GM20000 (cell line): ENCODE measurements around the gene LCLAT1.

Source experiments
- DNase-seq: peaks from one replicate; pipeline ENCODE4 v3.0.0; 2012; ENCODE audit warnings: low spot score
- TF ChIP-seq, protein P1 (sequence below): IDR thresholded peaks from 2 replicates; pipeline ENCODE4 v1.5.1; 2012; ENCODE audit warnings: mild to moderate bottlenecking, control low read depth; ENCODE audit errors: extremely low read depth, missing control alignments

LCLAT1 gene

DNA sequence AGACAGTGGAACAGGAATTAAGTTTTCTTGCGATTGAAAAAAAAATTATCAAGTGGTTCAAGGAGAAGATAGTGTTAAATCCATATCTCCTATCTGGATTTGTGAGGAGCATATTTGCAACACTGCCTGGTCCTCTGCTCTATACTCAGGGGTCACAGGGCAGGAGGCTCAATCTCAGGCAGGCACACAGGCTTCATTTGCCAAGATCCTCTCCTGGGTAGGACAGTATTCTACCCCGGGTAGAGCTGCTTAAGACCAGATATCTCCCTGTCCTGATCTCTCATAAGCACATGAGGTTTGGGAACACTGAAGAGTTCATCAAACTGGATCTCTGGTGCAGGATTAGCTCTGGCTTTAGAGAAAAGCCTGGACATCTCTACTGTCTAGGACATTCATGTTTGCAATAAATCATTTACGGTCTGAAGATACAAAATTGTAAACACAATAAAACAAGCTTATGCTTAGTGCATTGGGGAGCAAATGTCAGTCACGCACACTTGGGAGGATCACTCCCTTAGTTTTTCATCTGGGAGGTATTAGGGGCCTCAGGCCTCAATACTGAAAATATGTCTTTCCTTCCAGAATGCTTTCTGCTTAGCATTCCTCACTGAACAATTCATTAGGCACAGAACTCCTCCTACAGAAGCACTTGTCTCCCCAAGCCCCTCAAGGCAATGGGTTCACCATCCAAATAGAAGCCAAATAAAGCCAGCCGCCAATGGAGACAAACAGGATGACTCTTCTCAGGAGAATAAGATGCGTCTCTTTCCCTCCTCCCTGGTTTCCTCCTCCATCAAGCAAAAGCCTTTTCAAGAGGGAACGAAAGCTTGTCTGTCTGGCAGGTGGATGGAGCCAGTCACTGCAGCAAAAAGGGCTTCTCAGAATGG, 34.1 kb upstream of the LCLAT1 start:
- TF ChIP-seq, protein P1, sequence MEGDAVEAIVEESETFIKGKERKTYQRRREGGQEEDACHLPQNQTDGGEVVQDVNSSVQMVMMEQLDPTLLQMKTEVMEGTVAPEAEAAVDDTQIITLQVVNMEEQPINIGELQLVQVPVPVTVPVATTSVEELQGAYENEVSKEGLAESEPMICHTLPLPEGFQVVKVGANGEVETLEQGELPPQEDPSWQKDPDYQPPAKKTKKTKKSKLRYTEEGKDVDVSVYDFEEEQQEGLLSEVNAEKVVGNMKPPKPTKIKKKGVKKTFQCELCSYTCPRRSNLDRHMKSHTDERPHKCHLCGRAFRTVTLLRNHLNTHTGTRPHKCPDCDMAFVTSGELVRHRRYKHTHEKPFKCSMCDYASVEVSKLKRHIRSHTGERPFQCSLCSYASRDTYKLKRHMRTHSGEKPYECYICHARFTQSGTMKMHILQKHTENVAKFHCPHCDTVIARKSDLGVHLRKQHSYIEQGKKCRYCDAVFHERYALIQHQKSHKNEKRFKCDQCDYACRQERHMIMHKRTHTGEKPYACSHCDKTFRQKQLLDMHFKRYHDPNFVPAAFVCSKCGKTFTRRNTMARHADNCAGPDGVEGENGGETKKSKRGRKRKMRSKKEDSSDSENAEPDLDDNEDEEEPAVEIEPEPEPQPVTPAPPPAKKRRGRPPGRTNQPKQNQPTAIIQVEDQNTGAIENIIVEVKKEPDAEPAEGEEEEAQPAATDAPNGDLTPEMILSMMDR = no peak
- no peak for DNase-seq

DNA sequence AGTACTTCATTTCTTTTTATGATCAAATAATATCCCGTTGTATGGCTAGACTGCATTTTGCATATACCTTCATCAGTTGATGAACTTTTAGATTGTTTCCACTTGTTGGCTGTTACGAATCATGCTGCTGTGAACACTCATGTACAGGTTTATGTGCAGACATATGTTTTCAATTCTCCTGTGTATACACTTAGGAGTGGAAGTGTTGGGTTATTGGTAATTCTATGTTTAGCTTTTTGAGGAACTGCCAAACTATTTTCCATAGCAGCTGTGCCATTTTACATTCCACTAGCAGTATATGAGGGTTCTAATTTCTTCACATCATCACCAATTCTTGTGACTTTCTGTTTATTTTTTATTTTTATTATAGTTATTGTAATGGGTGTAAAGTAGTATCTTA, 32.1 kb upstream of the LCLAT1 start:
- no peak for DNase-seq

DNA sequence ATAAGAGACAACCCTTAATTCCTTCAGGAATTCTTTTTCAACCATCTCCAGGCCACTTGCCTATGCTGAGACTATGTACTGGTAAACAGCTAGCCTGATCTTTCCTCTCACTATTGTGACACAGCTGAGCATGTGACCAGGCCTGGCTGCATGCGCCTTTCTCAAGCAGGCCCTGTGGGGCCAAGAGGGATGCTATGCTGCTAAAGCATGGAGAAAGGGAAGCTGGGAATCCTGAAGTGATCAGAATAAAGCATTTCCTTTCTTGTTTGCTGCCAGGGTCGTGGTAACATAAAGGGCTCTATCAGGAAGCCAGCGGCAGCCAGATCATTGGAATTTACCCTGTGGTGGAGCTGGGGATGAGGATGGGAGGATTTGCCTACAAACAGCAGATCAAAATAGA, 29.8 kb upstream of the LCLAT1 start:
- DNase-seq = no peak
- TF ChIP-seq, protein P1 = no peak

More for the DNA sequence above, 32.1 kb upstream of the LCLAT1 start:
- TF ChIP-seq, protein P1 = no peak

DNA sequence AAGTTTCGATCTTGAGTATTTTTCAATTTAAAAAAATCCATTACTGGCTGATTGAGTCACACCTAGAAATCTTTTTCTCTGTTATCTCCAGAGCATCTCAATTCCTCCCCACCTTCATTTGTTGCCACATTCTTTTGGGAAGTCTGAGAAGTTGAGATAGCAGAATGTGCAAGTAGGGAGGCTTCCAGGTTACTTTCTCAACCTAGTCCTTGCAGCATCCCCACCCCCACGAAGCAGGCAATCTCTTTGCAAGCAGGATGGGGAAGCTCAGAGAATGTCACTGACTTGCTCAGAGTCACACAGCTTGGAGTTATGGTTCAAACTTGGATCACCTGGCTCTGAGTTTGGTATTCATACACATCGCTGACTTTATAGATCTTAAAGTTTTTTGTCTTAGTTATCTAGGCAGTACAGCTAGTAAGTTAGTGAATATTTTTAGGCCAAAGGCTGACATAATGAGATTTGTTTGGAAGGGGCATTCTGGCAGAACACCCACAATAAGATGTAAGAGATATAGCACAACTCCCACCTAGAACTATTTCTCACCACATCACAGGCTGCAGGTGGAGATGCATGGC, 25.9 kb upstream of the LCLAT1 start:
- no peak for DNase-seq

DNA sequence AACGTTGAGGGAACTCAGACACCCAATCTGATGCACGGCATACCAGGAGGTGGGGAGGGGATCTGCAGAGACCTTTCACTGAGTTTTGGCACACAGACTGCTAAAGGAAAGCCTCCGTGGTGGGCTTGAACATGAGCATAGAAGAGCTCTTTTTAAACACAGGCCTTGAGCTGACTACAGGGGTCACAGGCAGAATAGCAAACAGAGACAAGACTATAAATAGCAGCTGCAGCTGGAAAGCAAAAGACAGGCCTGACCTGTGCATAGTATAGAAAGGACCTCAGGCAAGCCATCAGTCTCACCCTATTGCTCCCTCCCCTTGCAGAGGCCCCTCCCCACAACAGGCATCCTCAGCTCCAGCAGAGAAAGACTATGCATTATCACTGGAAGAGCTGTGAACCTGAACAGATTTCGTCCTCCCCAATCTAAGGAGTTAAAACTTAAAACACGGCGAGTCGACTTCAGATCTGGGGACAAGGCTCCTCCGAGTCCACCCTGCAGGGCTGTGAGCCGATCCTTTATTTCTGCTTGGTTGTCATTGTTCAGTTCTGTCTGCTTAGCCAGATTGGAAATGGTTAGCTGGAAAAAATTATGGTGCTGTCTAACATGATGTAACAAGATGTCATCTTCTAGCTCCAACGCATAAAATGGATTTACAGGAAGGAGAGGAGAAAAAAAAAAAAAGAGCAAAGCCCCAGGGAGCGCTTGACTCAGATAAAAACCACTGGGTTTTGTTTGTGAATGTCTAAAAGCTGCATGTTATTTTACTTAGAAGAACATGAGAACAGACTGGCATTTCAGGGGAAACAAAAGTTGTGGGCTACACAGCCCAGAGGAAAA, 25.2 kb upstream of the LCLAT1 start:
- DNase-seq = peak; percentile 22
- TF ChIP-seq, protein P1 = no peak

More for the DNA sequence above, 25.9 kb upstream of the LCLAT1 start:
- TF ChIP-seq, protein P1 = no peak

DNA sequence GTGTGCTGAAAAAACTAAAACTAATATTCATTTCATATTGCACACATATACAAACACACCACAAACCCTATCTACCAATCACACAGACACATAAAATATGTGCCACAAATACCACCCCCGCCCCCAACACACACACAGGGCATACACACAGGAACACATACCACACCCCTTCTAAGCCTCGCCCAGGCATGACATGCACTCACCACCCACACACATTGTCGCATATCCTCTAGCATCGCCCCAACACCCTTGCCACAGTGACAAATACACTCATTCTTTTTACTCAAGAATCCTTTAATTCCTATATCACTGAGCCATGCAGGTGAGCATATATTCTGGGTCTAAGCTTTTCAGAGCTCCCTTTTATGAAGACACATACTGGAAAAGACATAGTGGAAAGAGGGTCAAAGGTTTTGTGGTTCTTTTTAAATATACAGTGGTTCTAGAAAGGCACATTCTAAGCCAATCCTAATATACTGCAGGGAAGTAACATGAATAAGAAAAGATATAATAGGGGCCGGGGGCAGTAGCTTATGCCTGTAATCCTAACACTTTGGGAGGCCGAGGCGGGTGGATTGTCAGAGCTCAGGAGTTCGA, 24.5 kb upstream of the LCLAT1 start:
- DNase-seq = peak; percentile 52
- TF ChIP-seq, protein P1 = no peak
